ENCODE results near the gene CISH. TPM values are rescaled to one million over a fixed set of nuclear protein-coding genes. Genes with fewer than 3 reads are reported as not detected.

Gene CISH
- total RNA-seq, 2 donors from 2014 or later = 5.1 to 7.6 TPM

DNA sequence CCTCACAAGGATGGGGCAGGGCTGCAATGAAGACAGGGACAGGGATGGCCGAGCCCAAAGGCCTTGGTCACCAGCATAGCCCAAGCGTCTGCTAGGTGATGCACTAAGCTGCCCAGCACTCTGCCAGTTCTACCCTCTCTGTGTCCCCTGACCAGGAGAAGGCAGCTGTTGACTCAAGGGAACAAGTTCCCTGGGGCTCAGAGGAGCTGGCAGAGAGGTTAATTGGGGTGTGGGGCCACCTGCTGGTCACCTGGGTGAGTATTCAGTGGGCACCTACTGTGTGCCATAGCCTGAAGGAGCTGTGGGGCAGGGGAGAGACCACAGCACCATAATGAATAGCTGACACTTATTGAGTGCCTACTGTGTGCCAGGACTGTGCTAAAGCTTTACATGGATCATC, 41.1 kb upstream of the CISH start:
- Histone ChIP-seq H3K4me3 (no peak overlapping the region), H3K27me3 (replicated peaks; ENCODE audit: insufficient read depth) (no peaks in the 10 kb centered on the region), H3K36me3 (peaks cover 0 to 2% of the 10 kb centered on the region in 2 donors), H3K9me3 (no peaks in the 10 kb centered on the region), H3K27ac (no peak overlapping the region), H3K4me1 (replicated peaks) (no peaks in the 10 kb centered on the region)
- intact Hi-C loops (cut with DNase I) = no loop called here
- DNase-seq (ENCODE audit: low spot score) = no peak
- no peak for TF ChIP-seq POLR2A (IDR thresholded peaks at IDR 0.05)
- TF ChIP-seq, protein P1, sequence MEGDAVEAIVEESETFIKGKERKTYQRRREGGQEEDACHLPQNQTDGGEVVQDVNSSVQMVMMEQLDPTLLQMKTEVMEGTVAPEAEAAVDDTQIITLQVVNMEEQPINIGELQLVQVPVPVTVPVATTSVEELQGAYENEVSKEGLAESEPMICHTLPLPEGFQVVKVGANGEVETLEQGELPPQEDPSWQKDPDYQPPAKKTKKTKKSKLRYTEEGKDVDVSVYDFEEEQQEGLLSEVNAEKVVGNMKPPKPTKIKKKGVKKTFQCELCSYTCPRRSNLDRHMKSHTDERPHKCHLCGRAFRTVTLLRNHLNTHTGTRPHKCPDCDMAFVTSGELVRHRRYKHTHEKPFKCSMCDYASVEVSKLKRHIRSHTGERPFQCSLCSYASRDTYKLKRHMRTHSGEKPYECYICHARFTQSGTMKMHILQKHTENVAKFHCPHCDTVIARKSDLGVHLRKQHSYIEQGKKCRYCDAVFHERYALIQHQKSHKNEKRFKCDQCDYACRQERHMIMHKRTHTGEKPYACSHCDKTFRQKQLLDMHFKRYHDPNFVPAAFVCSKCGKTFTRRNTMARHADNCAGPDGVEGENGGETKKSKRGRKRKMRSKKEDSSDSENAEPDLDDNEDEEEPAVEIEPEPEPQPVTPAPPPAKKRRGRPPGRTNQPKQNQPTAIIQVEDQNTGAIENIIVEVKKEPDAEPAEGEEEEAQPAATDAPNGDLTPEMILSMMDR (IDR thresholded peaks at IDR 0.05) = peak; percentile 9 to 63 (median 48)
- WGBS = 79% methylated on average over 2 of the region's 2 CpGs

DNA sequence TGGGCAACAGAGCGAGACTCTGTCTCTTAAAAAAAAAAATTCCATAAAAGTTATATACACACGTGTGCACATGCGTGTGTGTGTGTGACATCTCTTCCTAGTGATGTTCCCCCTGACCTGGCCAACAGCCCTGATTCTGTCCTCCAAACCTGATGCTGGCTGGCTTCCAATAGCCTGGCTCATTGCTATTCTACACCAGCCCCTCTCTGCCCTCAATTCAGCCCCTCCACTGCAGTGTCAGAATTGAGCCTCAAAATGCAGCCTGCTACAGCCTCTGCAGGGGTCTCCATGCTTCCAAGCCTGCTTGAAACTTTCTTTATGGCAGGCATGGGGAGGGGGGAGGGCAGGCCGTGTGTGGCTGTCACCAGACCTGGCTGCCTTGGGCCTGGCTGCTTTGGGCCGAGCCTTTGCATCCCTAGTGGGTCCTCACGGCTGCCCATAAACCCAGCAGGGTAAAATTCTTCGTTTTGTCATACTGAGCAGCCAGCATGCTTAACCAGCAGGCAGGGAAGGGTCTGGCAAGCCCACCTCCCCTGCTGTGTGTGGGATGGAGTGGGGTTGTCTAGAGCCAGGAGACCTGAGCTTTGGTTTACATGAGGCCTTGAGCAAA, 40.5 kb upstream of the CISH start:
- Histone ChIP-seq H3K27me3 (replicated peaks; ENCODE audit: insufficient read depth) (no peaks in the 10 kb centered on the region), H3K4me1 (replicated peaks) (no peaks in the 10 kb centered on the region), H3K4me3 (no peak overlapping the region), H3K27ac (no peak overlapping the region), H3K9me3 (no peaks in the 10 kb centered on the region), H3K36me3 (peaks cover 0 to 3% of the 10 kb centered on the region in 2 donors)
- WGBS = 67% methylated on average over 7 of the region's 7 CpGs
- intact Hi-C loops (cut with DNase I) = no loop called here
- DNase-seq (ENCODE audit: low spot score) = no peak
- no peak for TF ChIP-seq POLR2AphosphoS5 (IDR thresholded peaks at IDR 0.05)
- no peak for TF ChIP-seq POLR2A (IDR thresholded peaks at IDR 0.05)
- TF ChIP-seq, protein P1 (IDR thresholded peaks at IDR 0.05) = no peak

DNA sequence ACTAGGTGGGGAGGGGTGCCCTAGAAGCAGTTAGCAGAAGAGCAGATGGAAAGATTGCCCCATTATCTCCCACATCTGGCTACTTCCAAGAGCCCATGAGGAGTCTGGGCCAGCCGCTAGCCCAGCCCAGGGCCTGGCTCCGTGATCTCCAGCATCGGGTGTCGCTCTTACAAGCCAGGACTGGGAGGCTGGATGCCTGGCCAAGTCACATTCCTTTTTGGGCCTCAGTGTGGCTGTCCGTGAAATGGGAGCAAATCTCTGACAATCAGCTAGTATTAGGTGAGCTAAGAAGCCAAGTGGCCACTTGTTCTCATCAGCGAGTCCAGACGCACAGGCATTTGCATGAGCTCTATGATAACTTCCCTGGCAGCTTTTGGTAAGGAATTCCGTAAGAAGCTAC, 39.9 kb upstream of the CISH start:
- DNase-seq (ENCODE audit: low spot score) = no peak
- whole genome bisulfite sequencing = 80% methylated on average over 8 of the region's 8 CpGs

DNA sequence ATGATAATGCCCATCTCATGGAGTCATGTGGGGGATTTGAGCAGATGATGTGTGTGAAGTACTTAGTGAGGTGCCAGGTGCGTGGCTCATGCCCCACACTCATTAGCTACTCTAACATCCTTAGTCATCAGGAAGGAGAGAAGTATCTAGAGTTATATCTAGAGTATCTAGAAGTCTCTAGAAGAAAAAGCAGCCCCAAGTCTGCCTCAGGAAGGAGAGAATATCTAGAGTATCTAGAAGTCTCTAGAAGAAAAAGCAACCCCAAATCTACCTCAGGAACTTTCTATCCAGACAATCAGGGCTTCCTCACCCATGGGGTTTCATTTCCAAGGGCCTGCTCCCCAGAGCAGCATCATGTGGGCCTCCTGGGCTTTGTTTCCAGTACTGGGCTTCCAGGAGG, 38.4 kb upstream of the CISH start:
- intact Hi-C loops (cut with DNase I) = no loop called here
- WGBS = 95% methylated on average over 1 of the region's 1 CpG
- Histone ChIP-seq H3K9me3 (no peaks in the 10 kb centered on the region), H3K27me3 (replicated peaks; ENCODE audit: insufficient read depth) (no peaks in the 10 kb centered on the region), H3K4me3 (no peak overlapping the region), H3K27ac (no peak overlapping the region), H3K4me1 (replicated peaks) (no peaks in the 10 kb centered on the region), H3K36me3 (peaks cover 0 to 3% of the 10 kb centered on the region in 2 donors)
- DNase-seq (ENCODE audit: low spot score) = no peak
- no peak for TF ChIP-seq POLR2AphosphoS5 (IDR thresholded peaks at IDR 0.05)
- no peak for TF ChIP-seq POLR2A (IDR thresholded peaks at IDR 0.05)
- TF ChIP-seq, protein P1 (IDR thresholded peaks at IDR 0.05) = no peak

More for the DNA sequence above, 39.9 kb upstream of the CISH start:
- peaks cover 0 to 3% of the 10 kb centered on the region in 2 donors for H3K36me3 ChIP-seq
- no peak overlapping the region for H3K4me3 ChIP-seq
- no peaks in the 10 kb centered on the region for H3K9me3 ChIP-seq
- no peaks in the 10 kb centered on the region for H3K27me3 ChIP-seq (replicated peaks; ENCODE audit: insufficient read depth)
- TF ChIP-seq POLR2A (IDR thresholded peaks at IDR 0.05) (no peak), POLR2AphosphoS5 (IDR thresholded peaks at IDR 0.05) (no peak)
- TF ChIP-seq, protein P1 (IDR thresholded peaks at IDR 0.05) = no peak
- H3K27ac ChIP-seq = no peak overlapping the region
- intact Hi-C loops (cut with DNase I) = no loop called here
- H3K4me1 ChIP-seq (replicated peaks) = no peaks in the 10 kb centered on the region

DNA sequence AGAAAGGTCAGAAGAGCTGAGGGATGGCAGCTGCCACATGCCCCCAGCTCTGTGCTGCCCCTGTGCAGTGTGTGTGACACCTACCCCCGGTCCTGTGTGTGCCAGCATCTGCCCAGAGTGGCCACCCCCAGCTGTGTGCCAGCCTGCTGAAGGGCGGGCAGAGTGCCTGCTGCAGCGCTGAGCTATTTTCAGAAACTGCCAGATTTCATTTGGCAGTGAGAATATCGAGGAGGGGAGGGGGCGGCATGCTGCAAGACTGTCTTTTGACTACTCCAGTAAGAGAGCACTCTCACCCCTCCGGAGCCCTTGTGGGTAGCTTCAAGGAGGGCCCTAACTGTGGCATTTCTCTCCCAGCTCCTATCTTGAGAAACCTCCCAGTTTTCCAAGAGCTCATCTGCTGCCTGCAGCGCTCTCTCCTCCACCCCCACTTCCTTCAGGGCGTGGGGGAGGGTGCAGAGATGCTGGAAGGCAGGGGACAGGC, 37.9 kb upstream of the CISH start:
- TF ChIP-seq POLR2A (IDR thresholded peaks at IDR 0.05) (no peak), POLR2AphosphoS5 (IDR thresholded peaks at IDR 0.05) (no peak)
- TF ChIP-seq, protein P1 (IDR thresholded peaks at IDR 0.05) = no peak
- no peak overlapping the region for H3K4me3 ChIP-seq
- intact Hi-C loops (cut with DNase I) = no loop called here
- no peak for DNase-seq (ENCODE audit: low spot score)
- H3K9me3 ChIP-seq = no peaks in the 10 kb centered on the region
- H3K4me1 ChIP-seq (replicated peaks) = no peaks in the 10 kb centered on the region
- peaks cover 0 to 3% of the 10 kb centered on the region in 2 donors for H3K36me3 ChIP-seq
- 64% methylated on average over 8 of the region's 8 CpGs for WGBS
- H3K27me3 ChIP-seq (replicated peaks; ENCODE audit: insufficient read depth) = no peaks in the 10 kb centered on the region
- no peak overlapping the region for H3K27ac ChIP-seq
